ENCODE results near the gene TEX11.
"Not testable (repeated sequence)": the region's sequence is repeated elsewhere in the genome, so short reads cannot be mapped to it uniquely, and the experiment has no call there.

The TEX11 gene

DNA sequence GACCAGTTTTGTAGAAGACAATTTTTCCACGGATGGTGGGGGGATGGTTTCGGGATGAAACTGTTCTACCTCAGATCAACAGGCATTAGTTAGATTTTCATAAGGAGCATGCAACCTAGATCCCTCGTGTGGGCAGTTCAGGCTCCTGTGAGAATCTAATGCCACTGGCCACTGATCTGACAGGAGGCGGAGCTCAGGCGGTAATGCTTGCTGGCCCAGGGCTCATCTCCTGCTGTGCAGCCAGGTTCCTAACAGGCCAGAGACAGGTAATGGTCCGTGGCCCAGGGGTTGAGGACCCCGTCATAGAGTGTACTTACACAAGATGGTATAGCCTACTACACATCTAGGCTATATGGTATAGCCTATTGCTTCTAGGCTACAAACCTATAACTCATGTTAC lies 7.0 kb downstream of the TEX11 start:
- DNase-seq (ENCODE audit: extremely low read depth, low read depth) = no peak
- TF ChIP-seq, protein P1, sequence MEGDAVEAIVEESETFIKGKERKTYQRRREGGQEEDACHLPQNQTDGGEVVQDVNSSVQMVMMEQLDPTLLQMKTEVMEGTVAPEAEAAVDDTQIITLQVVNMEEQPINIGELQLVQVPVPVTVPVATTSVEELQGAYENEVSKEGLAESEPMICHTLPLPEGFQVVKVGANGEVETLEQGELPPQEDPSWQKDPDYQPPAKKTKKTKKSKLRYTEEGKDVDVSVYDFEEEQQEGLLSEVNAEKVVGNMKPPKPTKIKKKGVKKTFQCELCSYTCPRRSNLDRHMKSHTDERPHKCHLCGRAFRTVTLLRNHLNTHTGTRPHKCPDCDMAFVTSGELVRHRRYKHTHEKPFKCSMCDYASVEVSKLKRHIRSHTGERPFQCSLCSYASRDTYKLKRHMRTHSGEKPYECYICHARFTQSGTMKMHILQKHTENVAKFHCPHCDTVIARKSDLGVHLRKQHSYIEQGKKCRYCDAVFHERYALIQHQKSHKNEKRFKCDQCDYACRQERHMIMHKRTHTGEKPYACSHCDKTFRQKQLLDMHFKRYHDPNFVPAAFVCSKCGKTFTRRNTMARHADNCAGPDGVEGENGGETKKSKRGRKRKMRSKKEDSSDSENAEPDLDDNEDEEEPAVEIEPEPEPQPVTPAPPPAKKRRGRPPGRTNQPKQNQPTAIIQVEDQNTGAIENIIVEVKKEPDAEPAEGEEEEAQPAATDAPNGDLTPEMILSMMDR (IDR thresholded peaks at IDR 0.05; ENCODE audit: low read depth, low read length) = no peak

DNA sequence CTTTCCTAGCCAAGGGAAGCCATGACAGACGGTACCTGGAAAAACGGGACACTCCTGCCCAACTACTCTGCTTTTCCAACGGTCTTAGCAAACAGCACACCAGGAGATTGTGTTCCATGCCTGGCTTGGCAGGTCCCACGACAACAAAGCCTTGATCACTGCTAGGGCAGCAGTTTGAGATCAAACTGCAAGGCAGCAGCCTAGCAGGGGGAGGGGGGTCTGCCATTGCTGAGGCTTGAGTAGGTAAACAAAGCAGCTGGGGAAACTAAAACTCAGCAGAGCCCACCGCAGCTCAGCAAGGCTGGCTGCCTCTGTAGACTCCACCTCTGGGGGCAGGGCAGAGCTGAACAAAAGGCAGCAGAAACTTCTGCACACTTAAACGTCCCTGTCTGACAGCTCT lies 18.1 kb downstream of the TEX11 start:
- not testable (repeated sequence) for DNase-seq (ENCODE audit: extremely low read depth, low read depth)

DNA sequence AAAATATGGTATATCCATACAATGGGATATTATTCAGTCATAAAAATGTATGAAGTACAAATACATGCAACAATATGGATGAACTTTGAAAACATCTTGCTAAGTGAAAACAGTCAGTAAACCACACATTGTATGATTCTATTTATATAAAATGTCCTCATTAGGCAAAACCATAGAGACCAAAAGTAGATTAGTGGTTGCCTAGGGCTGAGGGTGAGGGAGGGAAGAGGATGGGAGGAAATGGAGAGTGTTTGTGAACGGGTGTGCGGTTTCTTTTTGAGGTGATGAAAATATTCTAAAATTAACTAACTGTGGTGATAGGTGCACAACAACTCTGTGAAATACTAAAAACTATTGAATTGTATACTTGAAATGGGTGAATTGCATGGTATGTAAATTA lies 29.6 kb downstream of the TEX11 start:
- DNase-seq (ENCODE audit: extremely low read depth, low read depth) = no peak
- TF ChIP-seq, protein P1 (IDR thresholded peaks at IDR 0.05; ENCODE audit: low read depth, low read length) = no peak

DNA sequence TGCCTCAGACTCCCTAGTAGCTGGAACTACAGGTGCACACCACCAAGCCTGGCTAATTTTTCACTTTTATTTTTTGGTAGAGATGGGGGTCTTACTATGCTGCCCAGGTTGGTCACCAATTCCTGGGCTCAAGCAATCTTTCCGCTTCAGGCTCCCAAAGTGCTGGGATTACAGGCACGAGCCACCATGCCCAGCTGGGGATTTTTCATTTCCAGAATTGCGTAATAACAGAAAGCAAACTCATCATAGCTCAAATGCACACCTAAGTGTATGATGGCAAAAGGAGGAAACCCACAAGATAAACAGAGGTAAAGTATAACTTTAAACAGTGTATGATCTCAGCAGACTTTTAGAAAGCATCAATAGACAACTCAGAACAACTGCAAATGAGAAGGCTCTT lies 56.2 kb downstream of the TEX11 start:
- TF ChIP-seq, protein P1 (IDR thresholded peaks at IDR 0.05; ENCODE audit: low read depth, low read length) = no peak
- DNase-seq (ENCODE audit: extremely low read depth, low read depth) = no peak

DNA sequence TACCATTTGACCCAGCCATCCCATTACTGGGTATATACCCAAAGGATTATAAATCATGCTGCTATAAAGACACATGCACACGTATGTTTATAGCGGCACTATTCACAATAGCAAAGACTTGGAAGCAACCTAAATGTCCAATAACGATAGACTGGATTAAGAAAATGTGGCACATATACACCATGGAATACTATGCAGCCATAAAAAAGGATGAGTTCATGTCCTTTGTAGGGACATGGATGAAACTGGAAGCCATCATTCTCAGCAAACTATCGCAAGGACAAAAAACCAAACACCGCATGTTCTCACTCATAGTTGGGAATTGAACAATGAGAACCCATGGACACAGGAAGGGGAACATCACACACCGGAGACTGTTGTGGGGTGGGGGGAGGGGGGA lies 64.4 kb downstream of the TEX11 start:
- not testable (repeated sequence) for DNase-seq (ENCODE audit: extremely low read depth, low read depth)

DNA sequence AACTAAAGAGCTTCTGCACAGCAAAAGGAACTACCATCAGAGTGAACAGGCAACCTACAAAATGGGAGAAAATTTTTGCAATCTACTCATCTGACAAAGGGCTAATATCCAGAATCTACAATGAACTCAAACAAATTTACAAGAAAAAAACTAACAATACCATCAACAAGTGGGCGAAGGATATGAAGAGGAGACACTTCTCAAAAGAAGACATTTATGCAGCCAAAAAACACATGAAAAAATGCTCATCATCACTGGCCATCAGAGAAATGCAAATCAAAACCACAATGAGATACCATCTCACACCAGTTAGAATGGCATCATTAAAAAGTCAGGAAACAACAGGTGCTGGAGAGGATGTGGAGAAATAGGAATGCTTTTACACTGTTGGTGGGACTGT lies 64.9 kb downstream of the TEX11 start:
- DNase-seq (ENCODE audit: extremely low read depth, low read depth) = not testable (repeated sequence)

DNA sequence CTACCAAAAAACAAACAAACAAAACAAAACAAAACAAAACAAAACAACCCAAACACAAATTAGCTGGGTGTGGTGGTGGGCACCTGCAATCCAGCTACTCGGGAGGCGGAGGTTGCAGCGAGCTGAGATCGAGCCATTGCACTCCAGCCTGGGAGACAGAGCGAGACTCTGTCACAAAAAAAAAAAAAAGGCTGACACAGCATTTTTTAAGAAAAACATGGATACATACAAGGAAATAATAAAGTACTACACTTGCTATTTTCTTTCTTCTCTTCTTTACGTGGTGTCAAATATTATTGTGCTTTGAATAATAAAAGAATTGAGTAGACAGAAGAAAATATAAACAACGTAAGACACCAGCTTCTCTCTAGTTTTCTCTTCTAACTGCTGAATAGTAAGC lies 73.9 kb downstream of the TEX11 start:
- DNase-seq (ENCODE audit: extremely low read depth, low read depth) = no peak
- TF ChIP-seq, protein P1 (IDR thresholded peaks at IDR 0.05; ENCODE audit: low read depth, low read length) = no peak

DNA sequence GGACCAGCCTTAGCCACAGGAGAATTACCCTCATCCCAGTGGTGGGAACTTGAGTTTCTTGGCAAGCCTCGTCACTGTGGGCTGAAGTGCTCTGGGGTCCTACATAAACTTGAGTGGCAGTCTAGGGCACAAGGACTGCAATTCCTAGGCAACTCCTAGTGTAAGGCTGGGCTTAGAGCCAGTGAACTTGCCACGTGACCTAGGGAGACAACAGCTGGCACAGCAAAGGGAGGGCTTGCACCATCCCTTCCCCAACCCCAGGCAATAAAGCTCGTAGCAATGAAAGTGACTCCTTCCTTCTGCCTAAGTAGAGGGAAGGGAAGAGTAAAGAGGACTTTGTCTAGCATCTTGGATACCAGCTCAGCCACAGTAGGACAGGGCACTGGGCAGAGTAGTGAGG lies 81.8 kb downstream of the TEX11 start:
- TF ChIP-seq, protein P1 (IDR thresholded peaks at IDR 0.05; ENCODE audit: low read depth, low read length) = no peak
- DNase-seq (ENCODE audit: extremely low read depth, low read depth) = no peak

DNA sequence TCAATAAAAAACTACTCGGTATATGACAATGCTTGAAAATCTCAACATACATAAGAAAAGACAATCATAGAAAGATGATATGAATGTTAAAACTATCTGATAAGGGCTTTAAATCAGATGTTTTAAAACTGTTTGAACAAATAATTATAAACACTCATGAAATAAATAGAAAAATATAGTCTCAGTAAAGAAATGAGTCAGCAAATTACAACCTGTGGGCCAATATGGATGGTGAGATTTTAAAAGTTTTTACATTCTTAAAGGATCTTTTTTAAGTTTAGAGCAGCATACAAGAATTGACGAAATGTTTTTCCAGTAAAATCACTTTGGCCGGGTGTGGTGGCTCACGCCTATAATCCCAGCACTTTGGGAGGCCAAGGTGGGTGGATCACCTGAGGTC lies 83.1 kb downstream of the TEX11 start:
- no peak for DNase-seq (ENCODE audit: extremely low read depth, low read depth)

More for the DNA sequence above, 83.1 kb downstream of the TEX11 start:
- TF ChIP-seq, protein P1 (IDR thresholded peaks at IDR 0.05; ENCODE audit: low read depth, low read length) = no peak
